Ovary (tissue), 3 donors: ENCODE data around the gene C9orf50.

ENCODE experiments used
- EP300 ChIP-seq: sonication (generic); formaldehyde crosslinking; IDR thresholded peaks from one replicate; pipeline ENCODE4 v1.6.1; 2017; ENCODE audit warnings: antibody characterized with exemption
- TF ChIP-seq, protein P1 (sequence below), 3 donors: fragments of 450-650 bp in 2 of 3; fragments of 200-600 bp in 1 of 3; IDR thresholded peaks; one replicate each; pipeline versions ENCODE4 v1.5.1 to v1.8.0; 2016 to 2022; ENCODE audit warnings: antibody characterized with exemption in 3 of 3, mild to moderate bottlenecking in 1 of 3
- donor health status: DM: no; HTN: no; CAD: no.

GRCh38 chr9:129606161-129607026, 14.5 kb downstream of the C9orf50 start:
- TF ChIP-seq, protein P1, sequence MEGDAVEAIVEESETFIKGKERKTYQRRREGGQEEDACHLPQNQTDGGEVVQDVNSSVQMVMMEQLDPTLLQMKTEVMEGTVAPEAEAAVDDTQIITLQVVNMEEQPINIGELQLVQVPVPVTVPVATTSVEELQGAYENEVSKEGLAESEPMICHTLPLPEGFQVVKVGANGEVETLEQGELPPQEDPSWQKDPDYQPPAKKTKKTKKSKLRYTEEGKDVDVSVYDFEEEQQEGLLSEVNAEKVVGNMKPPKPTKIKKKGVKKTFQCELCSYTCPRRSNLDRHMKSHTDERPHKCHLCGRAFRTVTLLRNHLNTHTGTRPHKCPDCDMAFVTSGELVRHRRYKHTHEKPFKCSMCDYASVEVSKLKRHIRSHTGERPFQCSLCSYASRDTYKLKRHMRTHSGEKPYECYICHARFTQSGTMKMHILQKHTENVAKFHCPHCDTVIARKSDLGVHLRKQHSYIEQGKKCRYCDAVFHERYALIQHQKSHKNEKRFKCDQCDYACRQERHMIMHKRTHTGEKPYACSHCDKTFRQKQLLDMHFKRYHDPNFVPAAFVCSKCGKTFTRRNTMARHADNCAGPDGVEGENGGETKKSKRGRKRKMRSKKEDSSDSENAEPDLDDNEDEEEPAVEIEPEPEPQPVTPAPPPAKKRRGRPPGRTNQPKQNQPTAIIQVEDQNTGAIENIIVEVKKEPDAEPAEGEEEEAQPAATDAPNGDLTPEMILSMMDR (IDR thresholded peaks at IDR 0.05) = no peak
- TF ChIP-seq EP300 = no peak
